LNCaP clone FGC (cell line): ENCODE results near the gene YWHAG.
A peak's percentile ranks its signal among the peaks of the same experiment; 100 is the strongest.
"Not testable (repeated sequence)": the region's sequence is repeated elsewhere in the genome, so short reads cannot be mapped to it uniquely, and the experiment has no call there.

ENCODE experiments used
- DNase-seq: peaks from one replicate; pipeline ENCODE4 v3.0.0-alpha.2; 2011; ENCODE audit warnings: low read depth
- H3K4me3 ChIP-seq: 2 replicates; pipeline ENCODE4 v1.5.1; 2011; ENCODE audit warnings: mild to moderate bottlenecking, low read depth, low read length, control low read depth
- CTCF ChIP-seq: IDR thresholded peaks from 2 replicates; pipeline ENCODE4 v1.5.1; 2012; ENCODE audit warnings: mild to moderate bottlenecking; ENCODE audit not compliant: control insufficient read depth, insufficient read depth; ENCODE audit errors: extremely low read depth

YWHAG gene

GRCh38 chr7:76292213-76292573 is 66.6 kb downstream of the YWHAG start:
- H3K4me3 ChIP-seq, result no peak overlapping the region

GRCh38 chr7:76291351-76292212 is 67.2 kb downstream of the YWHAG start:
- peak; percentile 96 for TF ChIP-seq CTCF
- no peak overlapping the region for H3K4me3 ChIP-seq
- no peak for DNase-seq

More at GRCh38 chr7:76292213-76292573, 66.6 kb downstream of the YWHAG start:
- no peak for TF ChIP-seq CTCF
- DNase-seq, result no peak

- DNase-seq, H3K4me3 ChIP-seq: not testable (repeated sequence)
These were observed 67.9 kb downstream of the YWHAG start for GRCh38 chr7:76290847-76291350.

GRCh38 chr7:76286842-76287403 is 71.9 kb downstream of the YWHAG start:
- no peak for TF ChIP-seq CTCF
- no peak overlapping the region for H3K4me3 ChIP-seq
- DNase-seq, result no peak

- no peak overlapping the region for H3K4me3 ChIP-seq
- DNase-seq, result no peak
- no peak for TF ChIP-seq CTCF
These were observed 73.0 kb downstream of the YWHAG start for GRCh38 chr7:76285604-76286374.

- TF ChIP-seq CTCF, result no peak
- no peak overlapping the region for H3K4me3 ChIP-seq
- no peak for DNase-seq
These were observed 75.3 kb downstream of the YWHAG start for GRCh38 chr7:76283254-76284159.
